K562 (cell line): Measurements from ENCODE around the gene CUTC. TPM values are rescaled to one million over a fixed set of nuclear protein-coding genes. Genes with fewer than 3 reads are reported as not detected.

Source experiments
- ADNP ChIP-seq: fragments of 200-800 bp; sonication (Bioruptor generic); IDR thresholded peaks from 2 replicates; pipeline ENCODE4 v1.6.1; 2016; ENCODE audit warnings: missing genetic modification characterization, missing compliant biosample characterization
- DPF2 ChIP-seq: fragments of 450-650 bp; IDR thresholded peaks from 2 replicates; pipeline ENCODE4 v1.6.1; 2016
- EGR1 ChIP-seq: fragments of 450-650 bp; conservative IDR thresholded peaks from 2 replicates; pipeline ENCODE4 v1.6.1; 2017; ENCODE audit warnings: mild to moderate bottlenecking
- EP300 ChIP-seq: IDR thresholded peaks from 2 replicates; pipeline ENCODE4 v1.6.1; 2012; ENCODE audit warnings: low read length, improper control_type of control experiment
- HNRNPK ChIP-seq: fragments of 200-400 bp; formaldehyde crosslinking; IDR thresholded peaks from one replicate; pipeline ENCODE4 v1.6.1; 2018; ENCODE audit warnings: mild to moderate bottlenecking, low read depth, low read length; ENCODE audit not compliant: poor library complexity, severe bottlenecking
- HOXB6 ChIP-seq: fragments of 250-450 bp; sonication (Bioruptor Pico); IDR thresholded peaks from 2 replicates; pipeline ENCODE4 v1.5.1; 2022; ENCODE audit warnings: mild to moderate bottlenecking, borderline replicate concordance
- MCM7 ChIP-seq, 2 experiments: fragments of 450-650 bp; IDR thresholded peaks; 2 replicates each; pipeline ENCODE4 v1.6.1; 2016 to 2018
- MGA ChIP-seq: fragments of 450-650 bp; IDR thresholded peaks from 2 replicates; pipeline ENCODE4 v1.6.1; 2016; ENCODE audit warnings: mild to moderate bottlenecking, moderate library complexity
- MLLT1 ChIP-seq, 2 experiments: fragments of 450-650 bp; IDR thresholded peaks; 2 replicates each; pipeline ENCODE4 v1.6.1; 2016
- MYNN ChIP-seq, 2 experiments: sonication (generic); formaldehyde crosslinking in 1 of 2; IDR thresholded peaks; 2 replicates each; pipeline versions ENCODE4 v1.5.0 to v1.6.1; 2016 to 2020; ENCODE audit warnings: antibody characterized with exemption in 1 of 2, missing genetic modification reagents in 1 of 2
- POLR2AphosphoS2 ChIP-seq: IDR thresholded peaks from 2 replicates; pipeline ENCODE4 v1.6.1; 2012; ENCODE audit warnings: low read length, improper control_type of control experiment
- SAP30 ChIP-seq: fragments of 200-600 bp; sonication (generic); IDR thresholded peaks from 2 replicates; pipeline ENCODE4 v1.6.1; 2012; ENCODE audit warnings: borderline replicate concordance, low read depth, mild to moderate bottlenecking, moderate library complexity, low read length, control low read depth, inconsistent platforms; ENCODE audit not compliant: insufficient read depth, poor library complexity, severe bottlenecking
- TEAD2 ChIP-seq: fragments of 450-650 bp; IDR thresholded peaks from 2 replicates; pipeline ENCODE4 v1.6.1; 2016; ENCODE audit warnings: missing genetic modification characterization, control low read depth, missing compliant biosample characterization
- ZNF445 ChIP-seq: fragments of 250-450 bp; sonication (Bioruptor Pico); IDR thresholded peaks from 2 replicates; pipeline ENCODE4 v1.4.0; 2020; ENCODE audit warnings: low read depth, mild to moderate bottlenecking, moderate library complexity
- ZNF551 ChIP-seq: fragments of 250-450 bp; sonication (Bioruptor Pico); IDR thresholded peaks from 2 replicates; pipeline ENCODE4 v1.5.0; 2021; ENCODE audit warnings: mild to moderate bottlenecking, moderate library complexity
- ZNF695 ChIP-seq: fragments of 450-650 bp; formaldehyde crosslinking; IDR thresholded peaks from 2 replicates; pipeline ENCODE4 v1.4.0; 2020; ENCODE audit warnings: mild to moderate bottlenecking, moderate library complexity
- polyA plus RNA-seq, 8 experiments: library from polyadenylated mRNA; depleted of rRNA in 4 of 8; stranded (reverse) in 5 of 8; unstranded in 3 of 8; fragments of >200 nt; fragmentation: Nextera tagmentation in 2 of 8; fragmentation: Illumina TruSeq in 1 of 8; extraction: Ambion mirVana in 2 of 8; extraction: Trizol in 1 of 8; gene quantifications; 2 replicates each; pipeline versions ENCODE4 v1.2.1 to v1.2.3, GENCODE V29; 2011 to 2014; ENCODE audit warnings: inconsistent platforms in 1 of 8, missing spikeins in 1 of 8
- total RNA-seq, 7 experiments: library from RNA; depleted of rRNA in 6 of 7; stranded (reverse); fragments of >200 nt in 6 of 7; fragmentation: Illumina TruSeq in 2 of 7; extraction: Trizol in 2 of 7; gene quantifications; 2 replicates each; pipeline versions ENCODE4 v1.2.1 to v1.2.3, GENCODE V29; 2011 to 2021; ENCODE audit warnings: low replicate concordance in 1 of 7
- TF ChIP-seq, protein P1 (sequence below): sonication (generic); IDR thresholded peaks from 2 replicates; pipeline ENCODE4 v1.6.1; 2016

The CUTC gene
- total and polyA plus RNA-seq, 9 of the 15 experiments (the other 6 are each of a cell fraction or from before 2014, with no cell fraction given) = 18.6 to 69.3 (median 32.3) TPM

GRCh38 chr10:99775850-99776249, 43.8 kb downstream of the CUTC start (continued):
- TF ChIP-seq MGA (no peak), ZNF551 (CRISPR knock-in tag) (no peak), HOXB6 (CRISPR knock-in tag) (no peak), MCM7 (IDR thresholded peaks at IDR 0.05) (no peak), ZNF695 (CRISPR knock-in tag) (no peak), ADNP (tag) (no peak), ZNF445 (CRISPR knock-in tag) (no peak), POLR2AphosphoS2 (no peak), EGR1 (peak; percentile 60), HNRNPK (no peak), TEAD2 (tag) (no peak), MYNN (IDR thresholded peaks at IDR 0.05) (no peak), MYNN (CRISPR knock-in tag; IDR thresholded peaks at IDR 0.05) (no peak), DPF2 (peak; percentile 83), SAP30 (no peak), MLLT1 (IDR thresholded peaks at IDR 0.05) (no peak), EP300 (peak; percentile 41; the same call in 1 of the 2 replicates)
- TF ChIP-seq, protein P1, sequence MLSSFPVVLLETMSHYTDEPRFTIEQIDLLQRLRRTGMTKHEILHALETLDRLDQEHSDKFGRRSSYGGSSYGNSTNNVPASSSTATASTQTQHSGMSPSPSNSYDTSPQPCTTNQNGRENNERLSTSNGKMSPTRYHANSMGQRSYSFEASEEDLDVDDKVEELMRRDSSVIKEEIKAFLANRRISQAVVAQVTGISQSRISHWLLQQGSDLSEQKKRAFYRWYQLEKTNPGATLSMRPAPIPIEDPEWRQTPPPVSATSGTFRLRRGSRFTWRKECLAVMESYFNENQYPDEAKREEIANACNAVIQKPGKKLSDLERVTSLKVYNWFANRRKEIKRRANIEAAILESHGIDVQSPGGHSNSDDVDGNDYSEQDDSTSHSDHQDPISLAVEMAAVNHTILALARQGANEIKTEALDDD = no peak
